GM19324 (cell line): ENCODE measurements around the gene ZBED1.
"Not testable (repeated sequence)": the region's sequence is repeated elsewhere in the genome, so short reads cannot be mapped to it uniquely, and the experiment has no call there.

Experiments
- ATAC-seq: cut with Tn5 transposase; IDR thresholded peaks from one replicate; pipeline ENCODE4 v1.9.1; 2021; ENCODE audit warnings: mild to moderate bottlenecking, moderate library complexity; ENCODE audit not compliant: unreplicated experiment, low FRiP score

ZBED1 gene

GRCh38 chrX:2499507-2499906, 1.3 kb downstream of the ZBED1 start:
- no peak for ATAC-seq

- no peak for ATAC-seq
Measured at GRCh38 chrX:2498781-2499302, 1.9 kb downstream of the ZBED1 start.

- ATAC-seq, result no peak
Measured at GRCh38 chrX:2497961-2498780, 2.6 kb downstream of the ZBED1 start.

- ATAC-seq, result no peak
Measured at GRCh38 chrX:2495595-2495994, 5.2 kb downstream of the ZBED1 start.

GRCh38 chrX:2492531-2493218, 8.1 kb downstream of the ZBED1 start:
- ATAC-seq, result no peak

- ATAC-seq, result no peak
Measured at GRCh38 chrX:2490634-2491033, 10.1 kb downstream of the ZBED1 start.

GRCh38 chrX:2489446-2490445, 11.0 kb downstream of the ZBED1 start:
- no peak for ATAC-seq

GRCh38 chrX:2488621-2489285, 12.0 kb downstream of the ZBED1 start:
- no peak for ATAC-seq

GRCh38 chrX:2487366-2487765, 13.4 kb downstream of the ZBED1 start:
- ATAC-seq, result no peak

- ATAC-seq, result no peak
Measured at GRCh38 chrX:2486476-2487133, 14.2 kb downstream of the ZBED1 start.

- ATAC-seq, result no peak
Measured at GRCh38 chrX:2485789-2486345, 14.9 kb downstream of the ZBED1 start.

GRCh38 chrX:2484721-2485648, 15.8 kb downstream of the ZBED1 start:
- ATAC-seq, result no peak

GRCh38 chrX:2484256-2484655, 16.5 kb downstream of the ZBED1 start:
- no peak for ATAC-seq

GRCh38 chrX:2483398-2484060, 17.2 kb downstream of the ZBED1 start:
- no peak for ATAC-seq

- ATAC-seq, result not testable (repeated sequence)
Measured at GRCh38 chrX:2481597-2481996, 19.2 kb downstream of the ZBED1 start.

GRCh38 chrX:2479982-2480381, 20.8 kb downstream of the ZBED1 start:
- not testable (repeated sequence) for ATAC-seq

- no peak for ATAC-seq
Measured at GRCh38 chrX:2479420-2479780, 21.4 kb downstream of the ZBED1 start.
